CD4-positive, alpha-beta T cell treated with Interleukin-15 for 4 hours (primary cell): ENCODE measurements around the gene RCSD1.

Experiments used
- DNase-seq: peaks from one replicate; pipeline ENCODE4 v3.0.0-alpha.2; 2020; ENCODE audit warnings: low spot score

RCSD1 gene

GRCh38 chr1:167746988-167747655, 117.1 kb downstream of the RCSD1 start:
- DNase-seq, result no peak

GRCh38 chr1:167747988-167748387, 118.0 kb downstream of the RCSD1 start:
- no peak for DNase-seq

- no peak for DNase-seq
Observed at GRCh38 chr1:167748906-167749305, 118.9 kb downstream of the RCSD1 start.

GRCh38 chr1:167749741-167750140, 119.7 kb downstream of the RCSD1 start:
- DNase-seq, result no peak

- DNase-seq, result no peak
Observed at GRCh38 chr1:167750641-167751040, 120.6 kb downstream of the RCSD1 start.

- DNase-seq, result no peak
Observed at GRCh38 chr1:167751676-167752075, 121.6 kb downstream of the RCSD1 start.

GRCh38 chr1:167752219-167752985, 122.4 kb downstream of the RCSD1 start:
- DNase-seq, result no peak

- no peak for DNase-seq
Observed at GRCh38 chr1:167755654-167756053, 125.6 kb downstream of the RCSD1 start.
